Ovary (tissue), 3 donors: ENCODE measurements around the gene ZNG1A.
"Not testable (repeated sequence)": the region's sequence is repeated elsewhere in the genome, so short reads cannot be mapped to it uniquely, and the experiment has no call there.

Source experiments
- EP300 ChIP-seq: sonication (generic); formaldehyde crosslinking; IDR thresholded peaks from one replicate; pipeline ENCODE4 v1.6.1; 2017; ENCODE audit warnings: antibody characterized with exemption
- POLR2A ChIP-seq: fragments of 450-650 bp; IDR thresholded peaks from one replicate; pipeline ENCODE4 v1.6.1; 2017; ENCODE audit warnings: antibody characterized with exemption, mild to moderate bottlenecking, moderate library complexity
- TF ChIP-seq, protein P1 (sequence below), 3 donors: fragments of 450-650 bp in 2 of 3; fragments of 200-600 bp in 1 of 3; IDR thresholded peaks; one replicate each; pipeline versions ENCODE4 v1.5.1 to v1.8.0; 2016 to 2022; ENCODE audit warnings: antibody characterized with exemption in 3 of 3, mild to moderate bottlenecking in 1 of 3
- donor health status: DM: no; HTN: no; CAD: no.

DNA sequence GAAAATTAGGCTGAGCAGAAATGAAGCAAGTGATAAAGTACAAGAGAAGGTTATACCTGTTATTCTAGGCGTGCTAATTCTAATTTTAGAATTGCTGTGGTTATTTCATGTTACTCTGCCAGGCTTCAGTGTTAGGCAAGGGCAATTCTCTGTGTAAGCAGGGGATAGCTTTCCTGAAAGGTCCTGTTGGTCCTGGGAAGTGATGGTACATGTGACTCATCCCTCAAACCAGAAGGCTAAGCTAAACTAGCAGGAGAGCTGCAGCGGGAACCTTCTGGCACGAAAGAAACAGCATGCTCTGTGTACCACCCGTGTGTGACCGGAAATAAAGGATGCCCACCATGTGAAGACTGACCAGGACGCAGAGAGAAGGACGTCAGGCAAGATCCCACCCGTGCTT, 69.3 kb downstream of the ZNG1A start:
- TF ChIP-seq POLR2A, EP300: not testable (repeated sequence)
- TF ChIP-seq, protein P1, sequence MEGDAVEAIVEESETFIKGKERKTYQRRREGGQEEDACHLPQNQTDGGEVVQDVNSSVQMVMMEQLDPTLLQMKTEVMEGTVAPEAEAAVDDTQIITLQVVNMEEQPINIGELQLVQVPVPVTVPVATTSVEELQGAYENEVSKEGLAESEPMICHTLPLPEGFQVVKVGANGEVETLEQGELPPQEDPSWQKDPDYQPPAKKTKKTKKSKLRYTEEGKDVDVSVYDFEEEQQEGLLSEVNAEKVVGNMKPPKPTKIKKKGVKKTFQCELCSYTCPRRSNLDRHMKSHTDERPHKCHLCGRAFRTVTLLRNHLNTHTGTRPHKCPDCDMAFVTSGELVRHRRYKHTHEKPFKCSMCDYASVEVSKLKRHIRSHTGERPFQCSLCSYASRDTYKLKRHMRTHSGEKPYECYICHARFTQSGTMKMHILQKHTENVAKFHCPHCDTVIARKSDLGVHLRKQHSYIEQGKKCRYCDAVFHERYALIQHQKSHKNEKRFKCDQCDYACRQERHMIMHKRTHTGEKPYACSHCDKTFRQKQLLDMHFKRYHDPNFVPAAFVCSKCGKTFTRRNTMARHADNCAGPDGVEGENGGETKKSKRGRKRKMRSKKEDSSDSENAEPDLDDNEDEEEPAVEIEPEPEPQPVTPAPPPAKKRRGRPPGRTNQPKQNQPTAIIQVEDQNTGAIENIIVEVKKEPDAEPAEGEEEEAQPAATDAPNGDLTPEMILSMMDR (IDR thresholded peaks at IDR 0.05) = not testable (repeated sequence)
